Osteocyte (in vitro differentiated cells): Measurements from ENCODE around the gene EFHD2. TPM values are rescaled to one million over a fixed set of nuclear protein-coding genes. Genes with fewer than 3 reads are reported as not detected.
"Not testable (repeated sequence)": the region's sequence is repeated elsewhere in the genome, so short reads cannot be mapped to it uniquely, and the experiment has no call there.

Source experiments
- DNase-seq: peaks from one replicate; pipeline ENCODE4 v3.0.0; 2021; ENCODE audit warnings: mixed read lengths; ENCODE audit not compliant: unreplicated experiment; ENCODE audit errors: extremely low spot score
- H3K27ac Mint-ChIP-seq: one replicate; pipeline ENCODE4 v1.8.0; 2021; ENCODE audit warnings: mild to moderate bottlenecking, mixed read lengths; ENCODE audit not compliant: unreplicated experiment
- H3K27me3 Mint-ChIP-seq: one replicate; pipeline ENCODE4 v1.8.0; 2021; ENCODE audit warnings: mixed read lengths; ENCODE audit not compliant: unreplicated experiment
- H3K36me3 Mint-ChIP-seq: one replicate; pipeline ENCODE4 v1.8.0; 2021; ENCODE audit warnings: mixed read lengths; ENCODE audit not compliant: unreplicated experiment
- H3K4me1 Mint-ChIP-seq: one replicate; pipeline ENCODE4 v1.8.0; 2021; ENCODE audit warnings: mixed read lengths; ENCODE audit not compliant: unreplicated experiment
- H3K4me3 Mint-ChIP-seq: one replicate; pipeline ENCODE4 v1.8.0; 2021; ENCODE audit warnings: mild to moderate bottlenecking, moderate library complexity, mixed read lengths; ENCODE audit not compliant: unreplicated experiment
- H3K9me3 Mint-ChIP-seq: one replicate; pipeline ENCODE4 v1.8.0; 2021; ENCODE audit warnings: mixed read lengths; ENCODE audit not compliant: unreplicated experiment
- CTCF ChIP-seq: fragments of 200-600 bp; sonication (generic); IDR thresholded peaks from 2 replicates; pipeline ENCODE4 v1.5.0; 2021; ENCODE audit warnings: antibody characterized with exemption, mild to moderate bottlenecking, moderate library complexity
- total RNA-seq: library from RNA; stranded (reverse); gene quantifications from 2 replicates; pipeline ENCODE4 v1.2.1, GENCODE V29; 2021

Gene EFHD2
- total RNA-seq, 1 donor from 2014 or later, result 20.3 TPM

GRCh38 chr1:15460708-15461095 lies 51.0 kb downstream of the EFHD2 start:
- H3K4me3 Mint-ChIP-seq, result no peak overlapping the region

GRCh38 chr1:15463064-15463800 lies 53.5 kb downstream of the EFHD2 start:
- not testable (repeated sequence) for H3K4me1 Mint-ChIP-seq, H3K27ac Mint-ChIP-seq, H3K27me3 Mint-ChIP-seq, H3K9me3 Mint-ChIP-seq, H3K4me3 Mint-ChIP-seq, H3K36me3 Mint-ChIP-seq, DNase-seq

More at GRCh38 chr1:15460708-15461095, 51.0 kb downstream of the EFHD2 start:
- Mint-ChIP-seq H3K27me3 (no peaks in the 10 kb centered on the region), H3K4me1 (peaks cover 5% of the 10 kb centered on the region), H3K27ac (no peak overlapping the region), H3K36me3 (no peaks in the 10 kb centered on the region), H3K9me3 (no peaks in the 10 kb centered on the region)
- no peak for DNase-seq
- no peak for TF ChIP-seq CTCF

- not testable (repeated sequence) for H3K4me1 Mint-ChIP-seq, H3K27ac Mint-ChIP-seq, DNase-seq, H3K36me3 Mint-ChIP-seq, H3K4me3 Mint-ChIP-seq, H3K27me3 Mint-ChIP-seq, H3K9me3 Mint-ChIP-seq
Measured at GRCh38 chr1:15463926-15464322, 54.2 kb downstream of the EFHD2 start.

GRCh38 chr1:15465674-15466073 lies 56.0 kb downstream of the EFHD2 start:
- no peak overlapping the region for H3K27ac Mint-ChIP-seq
- no peaks in the 10 kb centered on the region for H3K4me1 Mint-ChIP-seq
- H3K36me3 Mint-ChIP-seq, result no peaks in the 10 kb centered on the region
- no peaks in the 10 kb centered on the region for H3K27me3 Mint-ChIP-seq
- no peak for DNase-seq
- no peak overlapping the region for H3K4me3 Mint-ChIP-seq
- no peaks in the 10 kb centered on the region for H3K9me3 Mint-ChIP-seq
- no peak for TF ChIP-seq CTCF

- H3K4me3 Mint-ChIP-seq, H3K27me3 Mint-ChIP-seq, H3K4me1 Mint-ChIP-seq: not testable (repeated sequence)
Measured at GRCh38 chr1:15466955-15467625, 57.4 kb downstream of the EFHD2 start.

GRCh38 chr1:15468145-15468544 lies 58.5 kb downstream of the EFHD2 start:
- Mint-ChIP-seq H3K4me1 (no peaks in the 10 kb centered on the region), H3K27ac (no peak overlapping the region), H3K9me3 (no peaks in the 10 kb centered on the region), H3K4me3 (no peak overlapping the region), H3K36me3 (no peaks in the 10 kb centered on the region), H3K27me3 (no peaks in the 10 kb centered on the region)
- DNase-seq, result no peak
- no peak for TF ChIP-seq CTCF

More at GRCh38 chr1:15466955-15467625, 57.4 kb downstream of the EFHD2 start:
- not testable (repeated sequence) for H3K9me3 Mint-ChIP-seq, H3K27ac Mint-ChIP-seq, DNase-seq, H3K36me3 Mint-ChIP-seq
